ENCODE results near the gene SYNE1. TPM values are rescaled to one million over a fixed set of nuclear protein-coding genes. Genes with fewer than 3 reads are reported as not detected.

The SYNE1 gene
- total and polyA plus RNA-seq, 2 of the 8 experiments (the other 6 are each of a cell fraction or from before 2014, with no cell fraction given), result 2.8 to 5.5 TPM

DNA sequence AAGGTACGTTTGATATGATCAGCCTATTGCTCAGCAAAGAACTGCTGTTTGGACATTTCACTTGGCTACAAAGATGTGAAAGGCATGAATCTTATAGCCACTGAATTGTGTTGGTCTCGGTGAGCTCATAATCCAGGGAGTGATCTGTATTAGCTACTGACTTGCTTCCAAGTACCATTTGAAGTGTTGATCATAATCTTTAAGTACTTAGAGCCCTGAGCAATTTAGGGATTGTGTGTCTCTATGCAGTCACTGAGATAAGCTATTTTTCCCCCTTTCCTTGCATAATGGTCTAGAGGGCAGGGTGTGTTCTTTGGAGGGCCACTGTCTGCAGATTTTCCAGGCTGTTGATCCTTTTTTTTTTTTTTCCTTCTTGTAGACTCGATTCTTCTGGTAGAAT, 436.0 kb downstream of the SYNE1 start:
- no peak overlapping the region for H4K8ac ChIP-seq (ENCODE audit: extremely low read depth, insufficient read depth, low read length)
- ChIA-PET CTCF (ENCODE audit: partially characterized antibody) (interaction anchor here (0.6 to 2.2 kb wide), 3 partner anchors 29 to 138 kb away, joined by 3 to 5 read pairs (median 3); no protein-coding TSS in a partner anchor), POLR2A (ENCODE audit: partially characterized antibody) (interaction anchor here (0.6 kb wide), 1 partner anchor 364 kb away, joined by 3 read pairs; no protein-coding TSS in a partner anchor)
- H3K27ac ChIP-seq (ENCODE audit: low read depth, low read length), result no peak overlapping the region
- no peak overlapping the region for H2BK5ac ChIP-seq (ENCODE audit: low read depth, low read length)
- H3K23me2 ChIP-seq (ENCODE audit: low read depth, low read length), result no peaks in the 10 kb centered on the region
- H3K9ac ChIP-seq (replicated peaks in 1 of 4; ENCODE audit: extremely low read depth in 1 of 4, low read depth in 3 of 4, low read length in 3 of 4), result no peak overlapping the region; a peak in 1 of 7 replicates
- 49% methylated on average over 3 of the region's 3 CpGs; no CpG with 5 or more reads in 1 of the 2 experiments for WGBS, 2 experiments (ENCODE audit: extremely low coverage in 1 of 2, insufficient coverage in 1 of 2, insufficient read length in 1 of 2, insufficient replicate concordance in 2 of 2, low coverage in 1 of 2, low lambda C conversion rate in 2 of 2, missing lambda C conversion rate in 1 of 2)
- no peak overlapping the region for H3K14ac ChIP-seq (ENCODE audit: insufficient read length)
- no peaks in the 10 kb centered on the region for H3K27me3 ChIP-seq (replicated peaks in 1 of 4; ENCODE audit: control insufficient read depth in 3 of 4, extremely low read depth in 1 of 4, insufficient read depth in 3 of 4, low read length in 3 of 4)
- H3K56ac ChIP-seq (replicated peaks; ENCODE audit: insufficient read length, low read depth, low read length), result no peak overlapping the region
- H2BK15ac ChIP-seq (ENCODE audit: low read length), result no peak overlapping the region
- no peak overlapping the region for H4K91ac ChIP-seq (replicated peaks; ENCODE audit: insufficient read length, low read length)
- no peak overlapping the region for H3K4me3 ChIP-seq (ENCODE audit: extremely low read depth in 1 of 4, insufficient read depth in 2 of 4, low read depth in 3 of 4, low read length in 4 of 4)
- H3K4me2 ChIP-seq (ENCODE audit: insufficient read depth in 1 of 2, low read depth in 2 of 2, low read length in 2 of 2), result no peak overlapping the region
- no peak for FAIRE-seq
- no peak overlapping the region for H3K18ac ChIP-seq (ENCODE audit: extremely low read depth, low read length)
- no peak overlapping the region for H2AFZ ChIP-seq (ENCODE audit: low read length)
- H4K20me1 ChIP-seq (replicated peaks in 1 of 2; ENCODE audit: control insufficient read depth in 1 of 2, insufficient read depth in 2 of 2, low read length in 2 of 2), result no peaks in the 10 kb centered on the region
- H2AK5ac ChIP-seq (ENCODE audit: low read depth, low read length), result no peak overlapping the region
- no peak for TF ChIP-seq POLR2A (IDR thresholded peaks at IDR 0.05; ENCODE audit: control extremely low read depth in 1 of 2, low read depth in 2 of 2, low read length in 2 of 2)
- TF ChIP-seq TCF12 (IDR thresholded peaks at IDR 0.05; ENCODE audit: low read depth, low read length), result no peak
- TF ChIP-seq SIX5 (IDR thresholded peaks at IDR 0.05; ENCODE audit: low read depth, low read length), result no peak
- no peak for TF ChIP-seq CBX5 (IDR thresholded peaks at IDR 0.05; ENCODE audit: low read depth, low read length)
- TF ChIP-seq, protein P1, sequence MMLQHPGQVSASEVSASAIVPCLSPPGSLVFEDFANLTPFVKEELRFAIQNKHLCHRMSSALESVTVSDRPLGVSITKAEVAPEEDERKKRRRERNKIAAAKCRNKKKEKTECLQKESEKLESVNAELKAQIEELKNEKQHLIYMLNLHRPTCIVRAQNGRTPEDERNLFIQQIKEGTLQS (IDR thresholded peaks at IDR 0.05; ENCODE audit: insufficient read depth, low read depth, low read length), result no peak
- no peak for TF ChIP-seq EZH2 (IDR thresholded peaks at IDR 0.05; ENCODE audit: low read depth, low read length, severe bottlenecking)
- no peak for TF ChIP-seq RAD21 (IDR thresholded peaks at IDR 0.05 in 1 of 2, conservative IDR thresholded peaks at IDR 0.05 in 1 of 2; ENCODE audit: low read depth in 2 of 2, low read length in 2 of 2)
- no peak overlapping the region for H4K5ac ChIP-seq (ENCODE audit: insufficient read length, low read depth, low read length)
- H2BK12ac ChIP-seq (ENCODE audit: low read depth, low read length), result no peak overlapping the region
- H3K9me3 ChIP-seq (ENCODE audit: insufficient read depth in 2 of 2, low read depth in 1 of 2, low read length in 1 of 2), result no peaks in the 10 kb centered on the region
- no peak overlapping the region for H2BK20ac ChIP-seq (ENCODE audit: low read length)
- H3K4me1 ChIP-seq (replicated peaks in 1 of 4; ENCODE audit: control insufficient read depth in 3 of 4, insufficient read depth in 4 of 4, low read length in 3 of 4), result no peaks in the 10 kb centered on the region
- DNase-seq (ENCODE audit: low read depth in 1 of 2, low spot score in 2 of 2), result no peak
- H2BK120ac ChIP-seq (replicated peaks; ENCODE audit: low read depth, low read length), result no peak overlapping the region
- no peaks in the 10 kb centered on the region for H3K79me2 ChIP-seq (ENCODE audit: control insufficient read depth in 1 of 2, insufficient read depth in 2 of 2, low read length in 2 of 2)
- H3K36me3 ChIP-seq (ENCODE audit: control insufficient read depth in 2 of 4, insufficient read depth in 4 of 4, low read length in 3 of 4), result no peaks in the 10 kb centered on the region
- H3K4ac ChIP-seq (replicated peaks; ENCODE audit: insufficient read length, low read depth, low read length), result no peak overlapping the region
- H3K23ac ChIP-seq (ENCODE audit: insufficient read length), result no peak overlapping the region
- H3K79me1 ChIP-seq (ENCODE audit: low read depth, low read length), result no peaks in the 10 kb centered on the region

Data from H1 (cell line).